Stimulated activated naive B cell treated with anti-CD40 and anti-IgM and Interleukin-4, amounts not matched to agents 10 μg/mL and 1 μg/mL and 100 μg/mL, for 72 hours (primary cell): ENCODE results near the gene IRF4.
"Not testable (repeated sequence)": the region's sequence is repeated elsewhere in the genome, so short reads cannot be mapped to it uniquely, and the experiment has no call there.

Experiments
- ATAC-seq, 2 donors: fragments of 150-1000 bp; cut with Tn5 transposase; replicated peaks; 2 replicates each; pipeline ENCODE4 v1.10.0; 2021; ENCODE audit warnings: moderate library complexity in 1 of 2
- DNase-seq: peaks from one replicate; pipeline ENCODE4 v3.0.0; 2021
- H3K27ac Mint-ChIP-seq: one replicate; pipeline ENCODE4 v1.8.0; 2022; ENCODE audit warnings: mild to moderate bottlenecking, mixed read lengths
- H3K27me3 Mint-ChIP-seq, 2 donors: one replicate each; pipeline ENCODE4 v1.8.0; 2022; ENCODE audit warnings: mixed read lengths in 2 of 2
- H3K36me3 Mint-ChIP-seq, 2 donors: one replicate each; pipeline ENCODE4 v1.8.0; 2022; ENCODE audit warnings: mixed read lengths in 2 of 2, mild to moderate bottlenecking in 1 of 2
- H3K4me1 Mint-ChIP-seq, 2 donors: one replicate each; pipeline ENCODE4 v1.8.0; 2022; ENCODE audit warnings: mixed read lengths in 2 of 2, mild to moderate bottlenecking in 1 of 2
- H3K4me3 Mint-ChIP-seq, 2 donors: one replicate each; pipeline ENCODE4 v1.8.0; 2022; ENCODE audit warnings: mild to moderate bottlenecking in 2 of 2, mixed read lengths in 2 of 2, moderate library complexity in 1 of 2
- H3K9me3 Mint-ChIP-seq, 2 donors: one replicate each; pipeline ENCODE4 v1.8.0; 2022; ENCODE audit warnings: mixed read lengths in 2 of 2, mild to moderate bottlenecking in 1 of 2

IRF4 gene

DNA sequence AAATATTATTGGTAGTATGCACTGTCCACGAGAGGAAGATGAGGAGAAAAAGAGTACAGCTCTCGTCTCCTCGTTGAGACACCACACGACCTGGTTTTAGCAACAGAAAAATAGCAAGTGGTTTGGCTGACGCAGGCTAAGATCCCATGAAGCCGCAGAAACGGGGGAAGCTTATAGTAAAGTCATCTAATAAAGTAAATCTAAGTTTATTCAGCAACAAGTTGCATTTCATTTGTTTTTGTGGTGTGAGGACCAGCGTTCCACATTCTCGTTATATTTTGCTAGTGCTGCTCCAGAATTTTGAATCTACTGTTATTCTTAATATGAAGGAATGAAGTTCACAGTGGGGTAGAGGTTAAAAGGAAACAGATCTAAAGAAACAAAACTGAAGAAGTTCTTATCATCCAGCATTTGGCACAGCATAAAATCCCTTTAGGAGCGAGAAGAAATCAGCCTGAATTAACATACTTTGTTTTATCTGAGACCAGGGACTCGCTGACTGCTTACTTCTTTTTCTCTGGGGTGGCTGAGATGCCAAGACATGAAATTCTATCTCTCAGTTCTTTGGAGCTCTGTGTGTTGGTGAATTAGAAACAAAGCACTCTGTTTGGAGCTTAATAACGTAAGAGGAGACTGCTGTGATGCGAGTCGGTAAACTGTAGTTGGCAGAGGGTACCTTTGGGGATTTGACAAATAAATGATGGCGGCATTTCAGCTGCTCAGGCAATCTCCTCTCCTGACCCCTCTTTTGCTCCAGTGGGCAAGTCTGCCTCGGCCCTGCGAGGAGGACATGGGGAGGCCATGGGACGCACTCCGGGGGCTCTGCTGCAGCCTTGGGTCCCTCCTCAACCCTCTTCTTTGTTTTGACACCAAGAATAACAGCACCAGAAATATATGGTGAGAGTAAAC is 24.9 kb upstream of the IRF4 start:
- H3K4me1 Mint-ChIP-seq = peaks cover 27 to 55% of the 10 kb centered on the region in 2 donors
- peaks cover 8 to 10% of the 10 kb centered on the region in 2 donors for H3K9me3 Mint-ChIP-seq
- H3K27me3 Mint-ChIP-seq = peaks cover 5 to 6% of the 10 kb centered on the region in 2 donors
- no peak for DNase-seq
- peaks cover 16 to 17% of the 10 kb centered on the region in 2 donors for H3K36me3 Mint-ChIP-seq
- ATAC-seq = no peak
- H3K4me3 Mint-ChIP-seq = no peak overlapping the region
- H3K27ac Mint-ChIP-seq = no peak overlapping the region

DNA sequence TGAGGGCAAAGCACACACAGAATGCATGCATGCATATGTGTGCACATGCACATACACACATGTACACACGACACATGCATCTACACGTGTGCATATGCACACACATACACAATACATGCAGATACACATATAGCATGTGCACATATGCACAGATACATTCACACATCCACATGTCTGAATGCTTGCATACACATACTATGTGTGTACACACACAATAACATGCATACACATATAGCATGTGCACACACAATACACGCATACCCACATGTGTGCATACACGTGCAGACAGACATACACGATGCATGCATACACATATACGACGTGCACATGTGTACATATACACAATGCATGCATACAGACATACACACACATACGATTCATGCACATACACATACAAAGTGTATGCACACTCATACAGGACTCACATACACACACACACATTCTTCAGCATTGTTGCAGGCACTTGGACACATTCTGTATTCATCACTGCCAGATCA is 24.2 kb upstream of the IRF4 start:
- ATAC-seq (no peak), DNase-seq (no peak)
- H3K4me1 Mint-ChIP-seq = peaks cover 28 to 51% of the 10 kb centered on the region in 2 donors
- no peak overlapping the region for H3K27ac Mint-ChIP-seq
- H3K36me3 Mint-ChIP-seq = peaks cover 15 to 16% of the 10 kb centered on the region in 2 donors
- H3K27me3 Mint-ChIP-seq = peaks cover 8 to 11% of the 10 kb centered on the region in 2 donors
- H3K9me3 Mint-ChIP-seq = peaks cover 8 to 10% of the 10 kb centered on the region in 2 donors
- no peak overlapping the region for H3K4me3 Mint-ChIP-seq

DNA sequence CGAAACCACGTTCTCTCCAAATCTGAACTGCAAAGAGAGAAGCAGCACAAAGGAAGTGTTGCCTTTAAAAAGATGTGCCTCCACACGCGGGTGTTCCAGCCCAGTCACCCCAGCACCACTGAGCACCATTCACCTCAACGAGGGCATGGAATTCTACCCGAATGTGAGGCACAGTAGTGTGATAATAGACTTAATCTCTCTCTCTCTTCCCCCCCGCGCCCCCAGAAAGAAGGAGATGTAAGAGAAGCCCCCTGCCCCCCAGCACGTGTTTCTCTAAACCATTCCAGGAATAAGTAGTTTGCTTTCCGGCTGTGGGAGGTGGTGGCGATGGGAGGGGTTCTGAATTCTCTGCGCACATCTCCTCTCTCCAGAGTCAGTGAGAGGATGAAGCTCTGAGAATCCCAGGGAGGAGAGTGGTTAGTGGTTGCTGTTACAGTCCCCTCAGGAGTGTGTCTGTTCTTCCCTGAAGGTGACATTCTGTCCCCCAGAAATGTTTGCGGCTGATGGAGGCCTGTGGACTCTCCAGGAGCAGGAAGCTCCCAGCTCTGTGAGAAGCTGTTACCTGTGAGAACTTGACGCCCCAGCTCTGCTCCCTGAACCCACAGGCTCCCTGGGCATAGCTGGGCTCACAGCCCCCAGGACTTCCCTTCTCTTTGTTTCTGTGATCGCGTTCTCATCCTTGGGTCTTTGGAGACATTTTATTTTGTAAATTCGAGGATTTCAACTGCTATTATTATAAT is 23.5 kb upstream of the IRF4 start:
- peaks cover 8 to 11% of the 10 kb centered on the region in 2 donors for H3K27me3 Mint-ChIP-seq
- H3K4me3 Mint-ChIP-seq = no peak overlapping the region
- H3K4me1 Mint-ChIP-seq = peaks cover 35 to 53% of the 10 kb centered on the region in 2 donors
- H3K27ac Mint-ChIP-seq = peak overlapping the region; percentile 43
- ATAC-seq (no peak), DNase-seq (no peak)
- peaks cover 4 to 10% of the 10 kb centered on the region in 2 donors for H3K9me3 Mint-ChIP-seq
- peaks cover 9 to 10% of the 10 kb centered on the region in 2 donors for H3K36me3 Mint-ChIP-seq

DNA sequence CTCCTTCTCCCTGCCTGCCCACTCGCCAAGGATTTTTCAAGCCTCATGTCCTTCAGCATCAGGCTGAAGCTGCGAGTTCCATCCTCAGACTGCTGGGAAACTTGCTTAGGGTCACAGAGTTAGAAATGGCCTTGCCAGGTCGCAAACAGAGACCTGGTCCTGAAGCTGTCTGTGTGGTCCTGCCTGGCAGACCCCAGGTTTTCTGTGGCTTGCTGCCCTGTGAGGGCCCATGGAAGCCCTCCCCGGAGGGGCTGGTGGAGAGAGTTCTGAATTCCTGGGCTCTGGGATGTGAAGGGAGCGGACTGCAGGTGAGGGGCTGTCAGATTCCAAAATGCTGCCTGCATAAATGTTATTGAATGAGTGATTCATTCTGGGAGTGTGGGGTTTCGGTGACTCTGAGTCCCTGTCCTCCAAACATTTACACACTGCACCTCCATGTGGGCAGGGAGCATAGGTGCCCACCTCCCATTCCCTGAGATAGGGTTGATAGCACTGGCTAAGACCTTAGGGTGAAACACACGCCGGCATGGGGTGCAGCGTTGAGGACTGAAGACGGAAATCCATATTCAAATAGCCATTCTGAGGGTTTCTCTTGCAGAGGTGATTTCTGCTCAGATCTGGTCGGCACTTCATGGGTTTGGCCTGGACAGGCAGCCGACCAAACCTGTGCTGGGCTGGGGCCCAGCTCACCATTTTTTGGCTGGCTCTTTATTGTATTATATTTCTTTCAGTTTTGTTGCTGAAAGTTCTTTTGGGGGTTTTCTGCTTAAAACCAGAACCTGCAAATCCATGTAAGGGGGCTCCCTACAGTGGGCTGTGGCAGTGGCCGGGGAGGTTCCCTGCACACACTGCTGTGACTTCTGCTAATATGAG is 21.8 kb upstream of the IRF4 start:
- DNase-seq = no peak
- Mint-ChIP-seq H3K36me3 (peaks cover 1 to 5% of the 10 kb centered on the region in 2 donors), H3K9me3 (peaks cover 0 to 4% of the 10 kb centered on the region in 2 donors), H3K27me3 (peaks cover 8 to 11% of the 10 kb centered on the region in 2 donors), H3K4me3 (no peak overlapping the region), H3K4me1 (peaks cover 28 to 44% of the 10 kb centered on the region in 2 donors), H3K27ac (peak overlapping the region; percentile 10)
- ATAC-seq = no peak

DNA sequence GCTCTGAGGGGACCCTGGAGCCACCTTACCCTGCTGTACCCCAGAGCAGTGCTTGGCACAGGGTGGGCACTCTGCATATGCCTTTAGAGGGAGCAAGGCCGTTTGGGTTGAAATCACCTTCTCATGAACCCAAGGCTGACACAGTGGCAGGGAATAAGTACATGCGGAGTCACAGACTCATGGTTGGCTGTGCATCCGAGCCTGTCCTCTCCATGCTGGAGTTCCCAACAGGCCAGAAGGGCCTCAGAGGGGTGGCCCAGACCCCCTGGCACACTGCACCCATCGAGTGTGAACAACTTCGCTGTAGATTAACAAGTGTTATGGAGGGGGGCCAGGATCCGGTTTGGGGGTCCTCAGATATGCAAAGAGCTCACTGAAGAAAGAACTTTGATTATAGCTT is 21.0 kb upstream of the IRF4 start:
- no peak overlapping the region for H3K4me3 Mint-ChIP-seq
- no peak overlapping the region for H3K27ac Mint-ChIP-seq
- ATAC-seq = no peak
- peaks cover 25 to 36% of the 10 kb centered on the region in 2 donors for H3K4me1 Mint-ChIP-seq
- peaks cover 0 to 4% of the 10 kb centered on the region in 2 donors for H3K9me3 Mint-ChIP-seq
- no peak for DNase-seq
- peaks cover 8 to 11% of the 10 kb centered on the region in 2 donors for H3K27me3 Mint-ChIP-seq
- H3K36me3 Mint-ChIP-seq = peaks cover 1 to 5% of the 10 kb centered on the region in 2 donors

DNA sequence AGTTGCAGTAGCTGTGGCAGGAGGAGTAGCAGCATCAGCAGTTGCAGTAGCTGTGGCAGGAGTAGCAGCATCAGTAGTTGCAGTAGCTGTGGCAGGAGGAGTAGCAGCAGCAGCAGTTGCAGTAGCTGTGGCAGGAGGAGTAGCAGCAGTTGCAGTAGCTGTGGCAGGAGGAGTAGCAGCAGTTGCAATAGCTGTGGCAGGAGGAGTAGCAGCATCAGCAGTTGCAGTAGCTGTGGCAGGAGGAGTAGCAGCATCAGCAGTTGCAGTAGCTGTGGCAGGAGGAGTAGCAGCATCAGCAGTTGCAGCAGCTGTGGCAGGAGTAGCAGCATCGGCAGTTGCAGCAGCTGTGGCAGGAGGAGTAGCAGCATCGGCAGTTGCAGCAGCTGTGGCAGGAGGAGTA is 19.7 kb upstream of the IRF4 start:
- Mint-ChIP-seq H3K4me1 (peaks cover 24 to 32% of the 10 kb centered on the region in 2 donors), H3K27me3 (peaks cover 8 to 11% of the 10 kb centered on the region in 2 donors)
- not testable (repeated sequence) for ATAC-seq, H3K27ac Mint-ChIP-seq, H3K9me3 Mint-ChIP-seq, H3K36me3 Mint-ChIP-seq, DNase-seq, H3K4me3 Mint-ChIP-seq

DNA sequence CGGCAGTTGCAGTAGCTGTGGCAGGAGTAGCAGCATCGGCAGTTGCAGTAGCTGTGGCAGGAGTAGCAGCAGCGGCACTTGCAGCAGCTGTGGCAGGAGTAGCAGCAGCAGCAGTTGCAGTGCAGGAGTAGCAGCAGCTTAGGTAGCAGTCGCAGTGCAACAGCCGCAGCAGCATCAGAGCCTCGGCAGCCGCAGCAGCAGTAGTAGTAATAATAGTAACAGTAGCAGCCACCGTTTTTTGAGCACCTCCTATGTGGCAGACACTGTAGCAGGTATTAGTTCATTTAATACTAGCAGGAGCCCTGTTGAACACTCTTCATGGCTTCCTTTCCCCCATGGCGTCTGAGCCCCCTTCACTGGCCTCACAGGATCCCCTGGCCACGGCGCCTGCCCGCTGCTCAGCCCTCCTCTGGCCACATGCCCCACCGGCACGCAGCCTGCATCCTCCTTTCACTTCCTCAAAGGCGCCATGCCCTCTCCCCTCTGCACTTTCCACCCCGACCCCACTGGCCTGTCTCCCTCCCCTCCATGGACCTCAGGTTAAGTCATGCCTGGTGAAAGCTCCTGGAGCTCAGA is 19.1 kb upstream of the IRF4 start:
- Mint-ChIP-seq H3K27ac (peak overlapping the region; percentile 9), H3K36me3 (peaks cover 4 to 5% of the 10 kb centered on the region in 2 donors), H3K9me3 (peaks cover 3 to 9% of the 10 kb centered on the region in 2 donors), H3K4me3 (peak overlapping the region; percentile 62 to 68), H3K4me1 (peaks cover 29 to 32% of the 10 kb centered on the region in 2 donors), H3K27me3 (peaks cover 8 to 11% of the 10 kb centered on the region in 2 donors)
- DNase-seq (no peak), ATAC-seq (peak; percentile 82 to 83)

DNA sequence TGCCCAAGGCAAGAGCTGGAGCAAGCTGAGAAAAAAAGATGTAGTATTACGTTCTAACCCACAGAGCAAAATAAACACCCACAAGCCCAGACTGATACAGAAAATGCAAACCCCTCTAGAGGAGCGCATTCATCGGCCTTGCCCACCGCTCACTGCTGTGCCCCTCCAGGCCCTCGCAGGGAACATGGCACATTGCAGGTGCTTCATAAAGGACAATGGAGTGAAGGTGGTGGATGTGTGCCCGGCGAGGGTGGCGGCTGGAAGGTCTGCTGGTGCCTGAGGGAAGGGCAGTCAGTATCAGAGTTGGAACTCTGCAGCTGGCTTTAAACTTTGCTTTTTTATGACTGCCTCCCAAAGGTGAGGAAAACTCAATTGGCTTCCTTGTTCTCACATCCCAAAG is 18.5 kb upstream of the IRF4 start:
- H3K4me3 Mint-ChIP-seq = peak overlapping the region in 1 of 2 donors; percentile 68
- H3K4me1 Mint-ChIP-seq = peaks cover 27 to 32% of the 10 kb centered on the region in 2 donors
- peaks cover 8 to 11% of the 10 kb centered on the region in 2 donors for H3K27me3 Mint-ChIP-seq
- H3K27ac Mint-ChIP-seq = no peak overlapping the region
- peaks cover 2 to 5% of the 10 kb centered on the region in 2 donors for H3K36me3 Mint-ChIP-seq
- no peak for DNase-seq
- peak; percentile 18 to 26 for ATAC-seq
- H3K9me3 Mint-ChIP-seq = peaks cover 3 to 9% of the 10 kb centered on the region in 2 donors

DNA sequence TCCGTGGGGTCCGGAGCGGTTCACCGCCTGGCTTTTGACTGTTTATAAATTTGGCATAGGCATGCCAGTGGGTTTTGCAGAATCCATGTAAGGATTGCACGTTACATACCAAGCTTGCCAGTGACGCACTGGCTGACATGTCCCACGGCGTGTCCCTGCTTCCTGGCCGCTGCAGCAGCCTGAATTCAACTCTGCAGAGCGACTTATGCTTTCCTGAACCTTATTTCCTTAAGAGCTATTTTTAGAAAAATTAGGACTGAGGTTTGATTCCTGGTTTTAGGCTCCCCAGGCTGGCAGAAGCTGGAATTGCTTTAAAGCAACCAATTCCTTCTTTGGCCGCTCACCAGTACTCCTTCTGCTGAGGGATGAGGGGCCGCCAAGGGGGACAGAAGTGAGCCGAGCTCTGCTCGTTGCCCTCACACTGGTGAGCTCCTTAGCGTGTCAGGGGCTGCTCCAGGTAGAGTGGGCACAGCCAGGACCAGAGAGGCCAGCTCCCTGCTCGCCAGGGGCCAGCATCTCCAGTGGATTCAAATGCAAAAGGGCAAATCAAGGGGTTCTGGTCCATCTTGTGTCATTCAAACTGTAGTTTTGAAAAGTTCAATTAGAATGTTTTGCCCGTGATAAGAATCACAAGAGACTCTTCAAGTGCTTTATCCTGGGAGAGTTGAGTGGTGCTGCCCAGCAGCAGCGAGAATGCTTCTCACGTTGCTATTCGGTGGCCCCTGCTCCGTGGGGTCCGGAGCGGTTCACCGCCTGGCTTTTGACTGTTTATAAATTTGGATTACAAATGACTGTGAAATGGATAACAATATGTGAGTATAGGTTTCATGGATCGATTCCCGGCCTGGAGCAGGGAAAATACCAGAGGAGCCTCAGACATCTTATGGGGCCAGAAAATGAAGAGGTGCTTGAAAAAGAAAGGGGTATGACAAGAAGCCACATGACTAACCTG is 17.5 kb upstream of the IRF4 start:
- peaks cover 2 to 5% of the 10 kb centered on the region in 2 donors for H3K36me3 Mint-ChIP-seq
- peaks cover 3 to 9% of the 10 kb centered on the region in 2 donors for H3K9me3 Mint-ChIP-seq
- peaks cover 36 to 42% of the 10 kb centered on the region in 2 donors for H3K4me1 Mint-ChIP-seq
- H3K4me3 Mint-ChIP-seq = no peak overlapping the region
- H3K27ac Mint-ChIP-seq = no peak overlapping the region
- no peak for DNase-seq
- no peak for ATAC-seq
- H3K27me3 Mint-ChIP-seq = peaks cover 8 to 11% of the 10 kb centered on the region in 2 donors

DNA sequence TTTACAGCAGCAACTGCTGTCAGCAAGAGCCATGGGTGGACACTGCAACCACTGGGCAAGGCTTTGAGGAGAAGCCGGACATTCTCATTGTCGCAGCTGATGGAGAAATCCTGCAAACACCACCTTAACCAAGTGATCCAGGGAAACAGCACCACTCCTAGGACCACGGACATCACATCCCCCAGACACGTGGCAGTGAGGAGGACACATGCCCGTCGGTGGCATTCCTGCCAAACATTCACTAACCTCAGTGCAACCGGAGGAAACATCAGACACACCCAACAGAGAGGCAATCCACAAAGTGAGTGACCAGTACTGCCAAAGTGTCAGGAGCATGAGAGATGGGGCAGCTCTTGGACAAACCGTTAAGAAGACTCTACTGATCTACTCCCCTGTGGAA is 16.6 kb upstream of the IRF4 start:
- H3K27ac Mint-ChIP-seq = no peak overlapping the region
- H3K4me1 Mint-ChIP-seq = peaks cover 41 to 51% of the 10 kb centered on the region in 2 donors
- DNase-seq (no peak), ATAC-seq (no peak)
- H3K4me3 Mint-ChIP-seq = no peak overlapping the region
- H3K9me3 Mint-ChIP-seq = peaks cover 3 to 9% of the 10 kb centered on the region in 2 donors
- peaks cover 0 to 2% of the 10 kb centered on the region in 2 donors for H3K36me3 Mint-ChIP-seq
- peaks cover 8 to 11% of the 10 kb centered on the region in 2 donors for H3K27me3 Mint-ChIP-seq

DNA sequence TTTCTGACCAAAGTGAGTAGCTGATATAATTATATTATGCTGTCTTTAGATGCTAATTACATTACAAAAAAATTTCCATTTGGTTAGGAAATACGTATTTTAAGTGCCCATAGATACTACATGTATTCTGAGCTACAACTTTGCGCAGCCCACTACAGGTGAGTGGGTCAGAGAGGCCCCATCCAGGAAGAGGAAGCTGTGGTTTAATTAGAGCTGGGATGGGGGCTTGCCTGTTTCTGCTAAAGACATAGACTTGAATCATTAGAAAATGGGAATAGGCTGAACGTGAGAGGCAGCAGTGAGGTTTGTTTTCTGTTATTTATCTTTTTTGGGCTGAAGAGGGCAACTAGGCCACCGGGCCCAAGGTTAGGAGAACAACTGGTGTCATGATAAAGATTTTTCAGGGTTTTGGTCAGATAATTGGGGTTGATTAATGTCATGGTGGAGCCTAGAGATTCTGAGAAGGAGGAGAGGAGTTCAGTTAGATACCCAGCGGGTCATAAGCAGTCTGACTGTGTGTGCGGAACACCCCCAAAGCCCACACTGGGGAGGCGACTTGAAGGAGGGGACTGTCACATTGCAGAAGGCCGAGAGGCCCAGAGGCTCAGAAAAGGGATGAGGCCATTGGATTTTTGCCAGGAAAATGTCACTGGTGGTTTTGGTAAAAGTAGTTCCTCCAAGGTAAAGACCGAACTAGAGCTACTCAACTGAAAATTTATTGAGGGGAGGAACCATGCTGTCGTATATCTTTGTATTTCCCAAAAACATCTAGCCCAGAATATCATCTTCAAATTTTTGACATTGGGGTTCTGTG is 14.5 kb upstream of the IRF4 start:
- Mint-ChIP-seq H3K27ac (peak overlapping the region; percentile 79), H3K9me3 (peaks cover 3 to 9% of the 10 kb centered on the region in 2 donors), H3K4me1 (peaks cover 50 to 62% of the 10 kb centered on the region in 2 donors), H3K36me3 (peaks cover 2 to 4% of the 10 kb centered on the region in 2 donors), H3K27me3 (peaks cover 0 to under 1% of the 10 kb centered on the region in 2 donors), H3K4me3 (peak overlapping the region; percentile 17 to 30)
- ATAC-seq (peak; percentile 30 to 44), DNase-seq (no peak)

DNA sequence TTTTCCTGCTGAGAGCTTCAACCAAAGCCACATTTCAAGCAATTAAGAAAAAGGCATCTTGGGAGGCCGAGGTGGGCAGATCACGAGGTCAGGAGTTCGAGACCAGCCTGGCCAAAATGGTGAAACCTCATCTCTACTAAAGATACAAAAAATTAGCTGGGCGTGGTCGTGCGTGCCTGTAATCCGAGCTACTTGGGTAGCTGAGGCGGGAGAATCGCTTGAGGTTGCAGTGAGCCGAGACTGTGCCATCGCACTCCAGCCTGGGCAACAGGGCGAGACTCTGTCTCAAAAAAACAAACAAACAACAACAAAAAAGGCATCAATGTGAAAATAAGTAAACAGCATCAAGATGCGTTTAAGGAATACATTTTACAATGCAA is 13.9 kb upstream of the IRF4 start:
- H3K4me3 Mint-ChIP-seq, ATAC-seq, H3K9me3 Mint-ChIP-seq: not testable (repeated sequence)

More for the DNA sequence above, 13.9 kb upstream of the IRF4 start:
- H3K27ac Mint-ChIP-seq, H3K27me3 Mint-ChIP-seq, DNase-seq, H3K36me3 Mint-ChIP-seq: not testable (repeated sequence)
- peaks cover 46 to 61% of the 10 kb centered on the region in 2 donors for H3K4me1 Mint-ChIP-seq
